ENCODE data around the gene ROR1.

GRCh38 chr1:63936801-63937200 is 163.0 kb downstream of the ROR1 start:
- TF ChIP-seq BACH1 (IDR thresholded peaks at IDR 0.05; ENCODE audit: borderline replicate concordance) (no peak), RAD21 (IDR thresholded peaks at IDR 0.05; ENCODE audit: insufficient read depth, low read depth, low read length) (no peak), HDGF (IDR thresholded peaks at IDR 0.05) (no peak)
